CD14-positive monocyte (primary cell): Measurements from ENCODE around the gene VPS18. TPM values are rescaled to one million over a fixed set of nuclear protein-coding genes. Genes with fewer than 3 reads are reported as not detected.

Source experiments
- DNase-seq, 3 donors: peaks; one replicate each; pipeline ENCODE4 v3.0.0-alpha.2; 2011 to 2022
- H2AFZ ChIP-seq: 2 replicates; pipeline ENCODE4 v1.6.0; 2012; ENCODE audit warnings: mild to moderate bottlenecking, low read depth, low read length, inconsistent platforms; ENCODE audit not compliant: insufficient read depth, poor library complexity, severe bottlenecking
- H3K27ac ChIP-seq, 2 donors: 1 replicate in 1 of 2; 2 replicates in 1 of 2; pipeline ENCODE4 v1.5.1; 2012 to 2013; ENCODE audit warnings: low read length in 2 of 2, control low read depth in 1 of 2, inconsistent platforms in 1 of 2, low read depth in 1 of 2, mild to moderate bottlenecking in 1 of 2
- H3K27me3 ChIP-seq, 2 donors: one replicate each; pipeline versions ENCODE4 v1.6.0 to v1.6.1; 2011 to 2013; ENCODE audit warnings: low read length in 2 of 2; ENCODE audit not compliant: control insufficient read depth in 2 of 2, insufficient read depth in 2 of 2
- H3K36me3 ChIP-seq, 2 donors: replicated peaks in 1 of 2; 1 replicate in 1 of 2; 2 replicates in 1 of 2; pipeline versions ENCODE4 v1.5.1 to v1.6.1; 2012 to 2013; ENCODE audit warnings: low read length in 2 of 2, control low read depth in 1 of 2, inconsistent platforms in 1 of 2, mild to moderate bottlenecking in 1 of 2; ENCODE audit not compliant: insufficient read depth in 2 of 2, control insufficient read depth in 1 of 2
- H3K4me1 ChIP-seq, 2 donors: 1 replicate in 1 of 2; 2 replicates in 1 of 2; pipeline versions ENCODE4 v1.5.1 to v1.6.1; 2012 to 2013; ENCODE audit warnings: low read length in 2 of 2, control low read depth in 1 of 2, inconsistent platforms in 1 of 2, mild to moderate bottlenecking in 1 of 2, moderate library complexity in 1 of 2; ENCODE audit not compliant: insufficient read depth in 2 of 2, control insufficient read depth in 1 of 2
- H3K4me2 ChIP-seq: replicated peaks from 2 replicates; pipeline ENCODE3; 2012; ENCODE audit warnings: low read length, moderate library complexity, mild to moderate bottlenecking; ENCODE audit not compliant: poor library complexity, severe bottlenecking; ENCODE audit errors: extremely low read depth
- H3K4me3 ChIP-seq, 3 experiments: fragments of 200-600 bp in 1 of 3; sonication (generic) in 1 of 3; replicated peaks in 1 of 3; 1 replicate in 2 of 3; 2 replicates in 1 of 3; pipeline ENCODE4 v1.5.1; 2011 to 2013; ENCODE audit warnings: low read length in 3 of 3, mild to moderate bottlenecking in 3 of 3, control low read depth in 2 of 3, low read depth in 2 of 3, inconsistent platforms in 1 of 3, moderate library complexity in 1 of 3
- H3K79me2 ChIP-seq: 2 replicates; pipeline ENCODE4 v1.6.0; 2012; ENCODE audit warnings: mild to moderate bottlenecking, control low read depth, inconsistent platforms, low read length, moderate library complexity; ENCODE audit not compliant: insufficient read depth
- H3K9ac ChIP-seq: 2 replicates; pipeline ENCODE4 v1.6.0; 2017; ENCODE audit warnings: low read length, mild to moderate bottlenecking; ENCODE audit not compliant: insufficient read depth, poor library complexity, severe bottlenecking
- H3K9me3 ChIP-seq, 2 donors: replicated peaks in 1 of 2; 1 replicate in 1 of 2; 2 replicates in 1 of 2; pipeline versions ENCODE4 v1.5.1 to v1.6.1; 2012 to 2013; ENCODE audit warnings: low read length in 2 of 2, control low read depth in 1 of 2; ENCODE audit not compliant: control insufficient read depth in 1 of 2, insufficient read depth in 1 of 2
- H4K20me1 ChIP-seq: 2 replicates; pipeline ENCODE4 v1.6.0; 2012; ENCODE audit warnings: mild to moderate bottlenecking, low read length, control low read depth, moderate library complexity; ENCODE audit not compliant: insufficient read depth
- H3K27ac Mint-ChIP-seq, 7 donors: one replicate each; pipeline ENCODE4 v1.8.0; 2020; ENCODE audit warnings: mild to moderate bottlenecking in 7 of 7, mixed read lengths in 7 of 7, moderate library complexity in 6 of 7, inconsistent platforms in 2 of 7
- H3K27me3 Mint-ChIP-seq, 3 donors: one replicate each; pipeline ENCODE4 v1.8.0; 2021 to 2022; ENCODE audit warnings: low read depth in 3 of 3, mild to moderate bottlenecking in 3 of 3, mixed read lengths in 3 of 3, moderate library complexity in 3 of 3, inconsistent platforms in 1 of 3
- H3K36me3 Mint-ChIP-seq, 2 donors: one replicate each; pipeline ENCODE4 v1.8.0; 2020; ENCODE audit warnings: mixed read lengths in 2 of 2, inconsistent platforms in 1 of 2, mild to moderate bottlenecking in 1 of 2
- H3K4me1 Mint-ChIP-seq: one replicate; pipeline ENCODE4 v1.8.0; 2020; ENCODE audit warnings: mild to moderate bottlenecking, mixed read lengths
- H3K4me3 Mint-ChIP-seq, 2 donors: one replicate each; pipeline ENCODE4 v1.8.0; 2020; ENCODE audit warnings: mild to moderate bottlenecking in 2 of 2, mixed read lengths in 2 of 2, moderate library complexity in 1 of 2
- H3K9me3 Mint-ChIP-seq, 7 donors: one replicate each; pipeline ENCODE4 v1.8.0; 2020 to 2022; ENCODE audit warnings: mixed read lengths in 7 of 7, mild to moderate bottlenecking in 6 of 7, moderate library complexity in 6 of 7, inconsistent platforms in 2 of 7
- WGBS: methylation state at CpG from one replicate; pipeline ENCODE4 v1.1.5; 2013; ENCODE audit warnings: missing lambda C conversion rate; ENCODE audit not compliant: insufficient coverage; 5-methylcytosine and 5-hydroxymethylcytosine counted together
- intact Hi-C, 2 donors: fragments of 100-400 bp; cut with micrococcal nuclease; formaldehyde crosslinking; loops; one replicate each; pipeline versions ENCODE4 v1.15.0 to v1.15.1; 2023
- polyA plus RNA-seq, 3 donors: library from polyadenylated mRNA; depleted of rRNA in 1 of 3; unstranded in 2 of 3; stranded (reverse) in 1 of 3; fragments of 300-500 nt in 2 of 3; fragments of >200 nt in 1 of 3; fragmentation: Illumina TruSeq in 2 of 3; gene quantifications; 1 replicate in 2 of 3; 2 replicates in 1 of 3; pipeline ENCODE4 v1.2.3, GENCODE V29; 2012 to 2021
- TF ChIP-seq, protein P1 (sequence below): fragments of 200-600 bp; IDR thresholded peaks from one replicate; pipeline ENCODE4 v1.8.0; 2022; ENCODE audit warnings: antibody characterized with exemption, mild to moderate bottlenecking

VPS18 gene
- polyA plus RNA-seq, 3 donors, result 12.1 to 22.8 (median 21.8) TPM

DNA sequence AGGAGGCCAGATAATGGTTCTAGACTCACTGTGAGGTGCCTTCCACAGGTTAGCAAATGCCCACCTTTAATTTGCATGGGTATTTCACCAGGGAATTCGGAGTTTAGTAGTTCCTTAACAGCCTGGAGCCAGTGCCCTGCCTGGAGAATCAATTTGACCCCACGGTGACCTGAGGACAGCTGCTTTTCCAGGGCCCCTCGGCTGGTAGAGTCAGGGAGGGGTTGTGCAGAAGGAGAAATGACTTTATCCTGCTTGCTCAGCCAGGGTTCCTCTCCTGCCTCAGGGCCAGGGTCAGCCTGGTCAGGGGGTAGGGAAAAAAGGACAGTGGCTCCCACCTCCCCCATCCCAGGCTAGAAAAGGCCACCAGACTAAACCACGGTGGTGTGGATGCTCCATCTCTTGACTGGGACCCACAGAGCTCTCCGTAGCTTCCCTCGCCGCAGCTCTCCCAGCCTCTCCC, 46.8 kb downstream of the VPS18 start:
- Histone ChIP-seq H3K4me3 (peak overlapping the region; percentile 16 to 80 (median 39)), H3K27me3 (no peaks in the 10 kb centered on the region), H3K9ac (peak overlapping the region; percentile 68), H3K27ac (peak overlapping the region; percentile 35 to 41), H3K4me2 (peak overlapping the region; percentile 82), H3K36me3 (no peaks in the 10 kb centered on the region), H3K9me3 (no peaks in the 10 kb centered on the region), H3K4me1 (peaks cover 34 to 40% of the 10 kb centered on the region in 2 donors), H3K79me2 (no peaks in the 10 kb centered on the region), H4K20me1 (no peaks in the 10 kb centered on the region), H2AFZ (peak overlapping the region; percentile 94)
- Mint-ChIP-seq H3K27ac (peak overlapping the region in 5 of 7 donors; percentile 33 to 86 (median 46)), H3K4me1 (peaks cover 35% of the 10 kb centered on the region), H3K36me3 (no peaks in the 10 kb centered on the region), H3K27me3 (peaks cover 9 to 17% (median 12%) of the 10 kb centered on the region in 3 donors), H3K4me3 (peak overlapping the region; percentile 72 to 83), H3K9me3 (no peaks in the 10 kb centered on the region)
- intact Hi-C loops, result loop anchor here in 1 of 2 donors (5.0 to 10.0 kb wide), 2 partner anchors 34 to 84 kb away; no protein-coding TSS in a partner anchor
- DNase-seq, result no peak
- TF ChIP-seq, protein P1, sequence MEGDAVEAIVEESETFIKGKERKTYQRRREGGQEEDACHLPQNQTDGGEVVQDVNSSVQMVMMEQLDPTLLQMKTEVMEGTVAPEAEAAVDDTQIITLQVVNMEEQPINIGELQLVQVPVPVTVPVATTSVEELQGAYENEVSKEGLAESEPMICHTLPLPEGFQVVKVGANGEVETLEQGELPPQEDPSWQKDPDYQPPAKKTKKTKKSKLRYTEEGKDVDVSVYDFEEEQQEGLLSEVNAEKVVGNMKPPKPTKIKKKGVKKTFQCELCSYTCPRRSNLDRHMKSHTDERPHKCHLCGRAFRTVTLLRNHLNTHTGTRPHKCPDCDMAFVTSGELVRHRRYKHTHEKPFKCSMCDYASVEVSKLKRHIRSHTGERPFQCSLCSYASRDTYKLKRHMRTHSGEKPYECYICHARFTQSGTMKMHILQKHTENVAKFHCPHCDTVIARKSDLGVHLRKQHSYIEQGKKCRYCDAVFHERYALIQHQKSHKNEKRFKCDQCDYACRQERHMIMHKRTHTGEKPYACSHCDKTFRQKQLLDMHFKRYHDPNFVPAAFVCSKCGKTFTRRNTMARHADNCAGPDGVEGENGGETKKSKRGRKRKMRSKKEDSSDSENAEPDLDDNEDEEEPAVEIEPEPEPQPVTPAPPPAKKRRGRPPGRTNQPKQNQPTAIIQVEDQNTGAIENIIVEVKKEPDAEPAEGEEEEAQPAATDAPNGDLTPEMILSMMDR, result no peak
- WGBS, result 18% methylated on average over 4 of the region's 7 CpGs

DNA sequence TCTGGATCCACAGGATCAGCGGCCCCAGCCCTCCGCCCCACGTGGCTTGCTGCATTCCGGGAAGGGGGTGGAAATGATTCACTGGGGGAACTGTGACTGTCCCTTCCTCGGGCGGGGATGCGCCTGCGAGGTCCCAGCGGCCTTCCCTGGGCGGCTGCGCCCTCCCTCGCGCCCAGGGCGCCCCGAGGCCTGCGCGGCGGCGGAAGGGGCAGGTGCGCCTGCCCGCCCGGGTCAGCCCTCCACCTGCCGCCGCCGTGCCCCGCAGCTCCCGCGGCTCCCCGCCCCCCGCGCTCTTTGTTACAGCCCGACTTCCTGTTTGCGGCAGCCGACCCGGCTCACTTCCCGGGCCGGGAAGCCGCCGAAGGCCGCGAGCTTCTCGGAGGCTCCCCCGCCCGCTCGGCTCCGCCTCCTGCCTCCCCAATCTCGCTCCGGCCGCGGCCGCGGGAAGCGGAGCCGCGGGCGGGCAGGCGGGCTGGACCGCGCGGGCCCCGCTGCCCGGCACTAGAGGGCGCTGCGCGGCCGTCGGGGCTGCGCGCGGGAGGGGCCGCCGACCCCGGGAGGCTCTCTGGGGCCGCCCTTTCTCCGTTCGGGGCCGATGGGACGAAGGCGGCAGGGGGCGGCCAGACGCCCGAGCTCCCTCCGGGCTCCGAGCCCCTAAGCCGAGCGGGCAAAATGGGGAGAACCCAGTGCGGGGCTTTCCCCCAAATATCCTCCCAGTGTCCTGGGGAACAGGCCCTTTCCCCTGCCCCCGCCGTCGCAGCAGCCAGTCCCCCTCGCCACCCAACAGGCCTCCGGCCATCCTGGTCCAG, 47.5 kb downstream of the VPS18 start:
- intact Hi-C loops, result loop anchor here in 1 of 2 donors (5.0 to 10.0 kb wide), 2 partner anchors 34 to 83 kb away; no protein-coding TSS in a partner anchor
- TF ChIP-seq, protein P1, result peak; percentile 76

More for the DNA sequence above, 47.5 kb downstream of the VPS18 start:
- Histone ChIP-seq H4K20me1 (no peaks in the 10 kb centered on the region), H3K27ac (peak overlapping the region; percentile 64 to 75), H3K4me3 (peak overlapping the region; percentile 57 to 80 (median 76)), H3K4me2 (peak overlapping the region; percentile 82), H3K9ac (peak overlapping the region; percentile 68), H3K79me2 (no peaks in the 10 kb centered on the region), H2AFZ (peak overlapping the region; percentile 94), H3K9me3 (no peaks in the 10 kb centered on the region), H3K36me3 (no peaks in the 10 kb centered on the region), H3K4me1 (peaks cover 34 to 40% of the 10 kb centered on the region in 2 donors), H3K27me3 (no peaks in the 10 kb centered on the region)
- no peaks in the 10 kb centered on the region for H3K9me3 Mint-ChIP-seq
- peaks cover 9 to 16% (median 12%) of the 10 kb centered on the region in 3 donors for H3K27me3 Mint-ChIP-seq
- peak; percentile 73 to 81 (median 76) for DNase-seq
- no peaks in the 10 kb centered on the region for H3K36me3 Mint-ChIP-seq
- H3K4me3 Mint-ChIP-seq, result peak overlapping the region; percentile 77 to 88
- WGBS, result under 1% methylated on average over 82 of the region's 92 CpGs
- H3K27ac Mint-ChIP-seq, result peak overlapping the region in 6 of 7 donors; percentile 37 to 86 (median 54)
- peaks cover 35% of the 10 kb centered on the region for H3K4me1 Mint-ChIP-seq
